ENCODE measurements around the gene OCIAD1.
A peak's percentile ranks its signal among the peaks of the same experiment; 100 is the strongest.
"Not testable (repeated sequence)": the region's sequence is repeated elsewhere in the genome, so short reads cannot be mapped to it uniquely, and the experiment has no call there.

The OCIAD1 gene

GRCh38 chr4:48827622-48828021 is 3.3 kb upstream of the OCIAD1 start:
- no peak for DNase-seq

GRCh38 chr4:48831532-48832030 is 693 bp downstream of the OCIAD1 start:
- DNase-seq = peak; percentile 18

- no peak for DNase-seq
Observed at GRCh38 chr4:48832571-48832970, 1.7 kb downstream of the OCIAD1 start.

GRCh38 chr4:48836658-48837057 is 5.8 kb downstream of the OCIAD1 start:
- DNase-seq = no peak

GRCh38 chr4:48841045-48841827 is 10.3 kb downstream of the OCIAD1 start:
- DNase-seq = no peak

- DNase-seq = no peak
Observed at GRCh38 chr4:48844843-48845242, 14.0 kb downstream of the OCIAD1 start.

GRCh38 chr4:48848799-48849198 is 17.9 kb downstream of the OCIAD1 start:
- DNase-seq = not testable (repeated sequence)

GRCh38 chr4:48851651-48852050 is 20.8 kb downstream of the OCIAD1 start:
- DNase-seq = no peak

- DNase-seq = no peak
Observed at GRCh38 chr4:48853604-48854394, 22.9 kb downstream of the OCIAD1 start.

- no peak for DNase-seq
Observed at GRCh38 chr4:48854395-48854683, 23.5 kb downstream of the OCIAD1 start.

- DNase-seq = no peak
Observed at GRCh38 chr4:48854982-48855381, 24.1 kb downstream of the OCIAD1 start.

GRCh38 chr4:48858130-48858529 is 27.2 kb downstream of the OCIAD1 start:
- no peak for DNase-seq

- no peak for DNase-seq
Observed at GRCh38 chr4:48862038-48862437, 31.1 kb downstream of the OCIAD1 start.

- no peak for DNase-seq
Observed at GRCh38 chr4:48862661-48863060, 31.8 kb downstream of the OCIAD1 start.

GRCh38 chr4:48863728-48864127 is 32.8 kb downstream of the OCIAD1 start:
- no peak for DNase-seq

- not testable (repeated sequence) for DNase-seq
Observed at GRCh38 chr4:48864696-48865095, 33.8 kb downstream of the OCIAD1 start.

- DNase-seq = no peak
Observed at GRCh38 chr4:48877827-48878535, 47.1 kb downstream of the OCIAD1 start.

- DNase-seq = no peak
Observed at GRCh38 chr4:48879561-48880442, 48.9 kb downstream of the OCIAD1 start.

GRCh38 chr4:48881646-48882045 is 50.8 kb downstream of the OCIAD1 start:
- not testable (repeated sequence) for DNase-seq

- not testable (repeated sequence) for DNase-seq
Observed at GRCh38 chr4:48889750-48890149, 58.9 kb downstream of the OCIAD1 start.

GRCh38 chr4:48891028-48891619 is 60.2 kb downstream of the OCIAD1 start:
- DNase-seq = no peak

GRCh38 chr4:48896845-48897244 is 66.0 kb downstream of the OCIAD1 start:
- no peak for DNase-seq

Data from EL (cell line).